DMS53 treated with DMSO at 0.1 percent for 48 hours (cell line): Measurements from ENCODE around the gene ELAVL3.
"Not testable (repeated sequence)": the region's sequence is repeated elsewhere in the genome, so short reads cannot be mapped to it uniquely, and the experiment has no call there.

Source experiments
- DNase-seq: peaks from one replicate; lab custom pipeline; 2025; ENCODE audit not compliant: unreplicated experiment; lab: John Stamatoyannopoulos, UW

Gene ELAVL3

GRCh38 chr19:11460207-11460606 lies 20.6 kb downstream of the ELAVL3 start:
- no peak for DNase-seq

- DNase-seq: not testable (repeated sequence)
Observed at GRCh38 chr19:11458912-11459311, 21.9 kb downstream of the ELAVL3 start.

- DNase-seq: no peak
Observed at GRCh38 chr19:11458236-11458900, 22.5 kb downstream of the ELAVL3 start.

- no peak for DNase-seq
Observed at GRCh38 chr19:11457831-11458230, 23.0 kb downstream of the ELAVL3 start.

- no peak for DNase-seq
Observed at GRCh38 chr19:11457115-11457514, 23.7 kb downstream of the ELAVL3 start.

GRCh38 chr19:11456659-11457058 lies 24.2 kb downstream of the ELAVL3 start:
- DNase-seq: no peak

- not testable (repeated sequence) for DNase-seq
Observed at GRCh38 chr19:11455233-11455554, 25.7 kb downstream of the ELAVL3 start.

GRCh38 chr19:11453468-11454341 lies 27.1 kb downstream of the ELAVL3 start:
- DNase-seq: no peak

- no peak for DNase-seq
Observed at GRCh38 chr19:11452620-11453310, 28.1 kb downstream of the ELAVL3 start.

- no peak for DNase-seq
Observed at GRCh38 chr19:11451871-11452619, 28.8 kb downstream of the ELAVL3 start.

GRCh38 chr19:11451327-11451870 lies 29.4 kb downstream of the ELAVL3 start:
- DNase-seq: no peak

- no peak for DNase-seq
Observed at GRCh38 chr19:11450570-11451326, 30.1 kb downstream of the ELAVL3 start.

GRCh38 chr19:11448923-11449554 lies 31.8 kb downstream of the ELAVL3 start:
- DNase-seq: no peak

GRCh38 chr19:11448410-11448809 lies 32.4 kb downstream of the ELAVL3 start:
- no peak for DNase-seq

GRCh38 chr19:11447347-11448262 lies 33.2 kb downstream of the ELAVL3 start:
- no peak for DNase-seq

GRCh38 chr19:11446652-11447301 lies 34.1 kb downstream of the ELAVL3 start:
- DNase-seq: no peak

GRCh38 chr19:11446271-11446651 lies 34.6 kb downstream of the ELAVL3 start:
- DNase-seq: no peak

- no peak for DNase-seq
Observed at GRCh38 chr19:11445141-11445540, 35.7 kb downstream of the ELAVL3 start.
